Measurements from ENCODE around the gene TMEM256. TPM values are rescaled to one million over a fixed set of nuclear protein-coding genes. Genes with fewer than 3 reads are reported as not detected.

TMEM256 gene
- total and polyA plus RNA-seq, 2 donors (not counting 3 experiments of a cell fraction or from before 2014, with no cell fraction given) = 67.4 to 148 TPM

DNA sequence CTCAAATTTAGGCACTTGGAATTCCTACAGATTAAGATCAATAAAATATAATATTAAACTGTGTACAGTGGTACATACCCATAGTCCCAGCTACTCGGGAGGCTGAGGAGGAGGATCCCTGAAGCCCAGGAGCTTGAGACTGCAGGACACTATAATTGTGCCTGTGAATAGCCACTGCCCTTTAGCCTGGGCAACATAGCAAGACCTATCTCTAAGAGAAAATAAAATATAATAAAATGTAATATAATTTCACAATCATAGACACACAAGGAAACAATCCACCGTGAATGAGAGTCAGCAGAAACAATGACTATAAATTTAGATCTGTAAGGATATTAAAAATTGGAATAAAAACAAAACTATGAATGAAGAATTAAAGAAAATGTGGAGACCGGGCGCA lies 33.0 kb downstream of the TMEM256 start:
- Histone ChIP-seq H3K9me1 (replicated peaks; ENCODE audit: control insufficient read depth, extremely low read depth, insufficient read depth, low read length) (no peaks in the 10 kb centered on the region), H3K27ac (ENCODE audit: insufficient read depth, low read depth, low read length) (no peak overlapping the region), H3K79me2 (ENCODE audit: control insufficient read depth, insufficient read depth, low read length) (no peaks in the 10 kb centered on the region), H3K4me1 (ENCODE audit: control insufficient read depth, extremely low read depth, insufficient read depth, low read length) (no peaks in the 10 kb centered on the region), H3K36me3 (ENCODE audit: control insufficient read depth in 2 of 2, extremely low read depth in 1 of 2, insufficient read depth in 2 of 2, low read length in 2 of 2) (no peaks in the 10 kb centered on the region), H3K27me3 (ENCODE audit: control insufficient read depth in 2 of 2, insufficient read depth in 2 of 2, low read length in 2 of 2) (peaks cover 2 to 3% of the 10 kb centered on the region in 2 experiments), H3K4me3 (replicated peaks in 1 of 3; ENCODE audit: insufficient read depth in 1 of 3, low read depth in 1 of 3, low read length in 3 of 3) (no peak overlapping the region), H3K4me2 (ENCODE audit: insufficient read depth, low read length) (no peak overlapping the region), H4K20me1 (replicated peaks; ENCODE audit: control insufficient read depth, extremely low read depth, insufficient read depth, low read length) (no peaks in the 10 kb centered on the region), H2AFZ (ENCODE audit: low read depth, low read length) (no peak overlapping the region), H3K9me3 (replicated peaks; ENCODE audit: control insufficient read depth, insufficient read depth, low read length) (no peaks in the 10 kb centered on the region), H3K9ac (replicated peaks; ENCODE audit: extremely low read depth, insufficient read depth, low read length) (no peak overlapping the region)
- DNase-seq (ENCODE audit: low read depth, low spot score) = no peak
- FAIRE-seq = no peak
- BruUV-seq (replicated peaks) = no TSS peak
- ChIA-PET POLR2A (no interaction called here), CTCF (interaction anchor here (0.6 to 4.6 kb wide), 4 partner anchors 10 to 66 kb away, joined by 3 to 19 read pairs (median 4); partner anchors contain the start of gene TMEM95)
- intact Hi-C loops (cut with micrococcal nuclease) = no loop called here
- TF ChIP-seq POLR2AphosphoS5 (IDR thresholded peaks at IDR 0.05; ENCODE audit: insufficient read depth, low read depth, low read length) (no peak), FOS (IDR thresholded peaks at IDR 0.05; ENCODE audit: borderline replicate concordance, insufficient read depth, low read length) (no peak), MYC (IDR thresholded peaks at IDR 0.05; ENCODE audit: low read depth, low read length) (no peak), JUN (IDR thresholded peaks at IDR 0.05; ENCODE audit: borderline replicate concordance, insufficient read depth, insufficient read length, low read depth) (no peak), POLR2A (IDR thresholded peaks at IDR 0.05; ENCODE audit: low read depth, low read length) (no peak), GATA2 (IDR thresholded peaks at IDR 0.05; ENCODE audit: insufficient read depth, insufficient read length, low read depth, low read length) (no peak), EZH2 (IDR thresholded peaks at IDR 0.05; ENCODE audit: borderline replicate concordance, low read depth, low read length, severe bottlenecking) (no peak)
- TF ChIP-seq, protein P1, sequence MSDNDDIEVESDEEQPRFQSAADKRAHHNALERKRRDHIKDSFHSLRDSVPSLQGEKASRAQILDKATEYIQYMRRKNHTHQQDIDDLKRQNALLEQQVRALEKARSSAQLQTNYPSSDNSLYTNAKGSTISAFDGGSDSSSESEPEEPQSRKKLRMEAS (IDR thresholded peaks at IDR 0.05; ENCODE audit: insufficient read depth, insufficient read length) = no peak
- TF ChIP-seq, protein P2, sequence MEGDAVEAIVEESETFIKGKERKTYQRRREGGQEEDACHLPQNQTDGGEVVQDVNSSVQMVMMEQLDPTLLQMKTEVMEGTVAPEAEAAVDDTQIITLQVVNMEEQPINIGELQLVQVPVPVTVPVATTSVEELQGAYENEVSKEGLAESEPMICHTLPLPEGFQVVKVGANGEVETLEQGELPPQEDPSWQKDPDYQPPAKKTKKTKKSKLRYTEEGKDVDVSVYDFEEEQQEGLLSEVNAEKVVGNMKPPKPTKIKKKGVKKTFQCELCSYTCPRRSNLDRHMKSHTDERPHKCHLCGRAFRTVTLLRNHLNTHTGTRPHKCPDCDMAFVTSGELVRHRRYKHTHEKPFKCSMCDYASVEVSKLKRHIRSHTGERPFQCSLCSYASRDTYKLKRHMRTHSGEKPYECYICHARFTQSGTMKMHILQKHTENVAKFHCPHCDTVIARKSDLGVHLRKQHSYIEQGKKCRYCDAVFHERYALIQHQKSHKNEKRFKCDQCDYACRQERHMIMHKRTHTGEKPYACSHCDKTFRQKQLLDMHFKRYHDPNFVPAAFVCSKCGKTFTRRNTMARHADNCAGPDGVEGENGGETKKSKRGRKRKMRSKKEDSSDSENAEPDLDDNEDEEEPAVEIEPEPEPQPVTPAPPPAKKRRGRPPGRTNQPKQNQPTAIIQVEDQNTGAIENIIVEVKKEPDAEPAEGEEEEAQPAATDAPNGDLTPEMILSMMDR (IDR thresholded peaks at IDR 0.05; ENCODE audit: extremely low read depth in 1 of 2, insufficient read depth in 1 of 2, low read depth in 1 of 2, low read length in 2 of 2) = no peak
- dilution Hi-C loops (cut with MboI; ENCODE audit: extremely low pct_ligation_motif_present, low sequenced_read_pairs) = no loop called here

Data from endothelial cell of umbilical vein (primary cell).